ENCODE measurements around the gene ROBO2. TPM values are rescaled to one million over a fixed set of nuclear protein-coding genes. Genes with fewer than 3 reads are reported as not detected.

Gene ROBO2
- total RNA-seq, 1 donor from 2014 or later, result 330 TPM

GRCh38 chr3:77001062-77001701 is 38.7 kb upstream of the ROBO2 start:
- Mint-ChIP-seq H3K9me3 (ENCODE audit: unreplicated experiment) (no peaks in the 10 kb centered on the region), H3K27ac (ENCODE audit: unreplicated experiment) (no peak overlapping the region), H3K4me3 (ENCODE audit: unreplicated experiment) (no peak overlapping the region), H3K4me1 (ENCODE audit: low read depth, unreplicated experiment) (peaks cover 8% of the 10 kb centered on the region), H3K27me3 (ENCODE audit: unreplicated experiment) (peaks cover 2% of the 10 kb centered on the region), H3K36me3 (ENCODE audit: unreplicated experiment) (no peaks in the 10 kb centered on the region)
- no peak for TF ChIP-seq CTCF (IDR thresholded peaks at IDR 0.05; ENCODE audit: partially characterized antibody, unreplicated experiment)
- no peak for DNase-seq

GRCh38 chr3:77014226-77014625 is 25.7 kb upstream of the ROBO2 start:
- DNase-seq, result no peak
- no peaks in the 10 kb centered on the region for H3K4me1 Mint-ChIP-seq (ENCODE audit: low read depth, unreplicated experiment)
- H3K27ac Mint-ChIP-seq (ENCODE audit: unreplicated experiment), result no peak overlapping the region
- no peak for TF ChIP-seq CTCF (IDR thresholded peaks at IDR 0.05; ENCODE audit: partially characterized antibody, unreplicated experiment)
- no peaks in the 10 kb centered on the region for H3K36me3 Mint-ChIP-seq (ENCODE audit: unreplicated experiment)
- H3K4me3 Mint-ChIP-seq (ENCODE audit: unreplicated experiment), result no peak overlapping the region
- H3K9me3 Mint-ChIP-seq (ENCODE audit: unreplicated experiment), result no peaks in the 10 kb centered on the region
- H3K27me3 Mint-ChIP-seq (ENCODE audit: unreplicated experiment), result no peaks in the 10 kb centered on the region

GRCh38 chr3:77025471-77025870 is 14.4 kb upstream of the ROBO2 start:
- no peaks in the 10 kb centered on the region for H3K9me3 Mint-ChIP-seq (ENCODE audit: unreplicated experiment)
- no peak for DNase-seq
- H3K4me1 Mint-ChIP-seq (ENCODE audit: low read depth, unreplicated experiment), result peaks cover 4% of the 10 kb centered on the region
- TF ChIP-seq CTCF (IDR thresholded peaks at IDR 0.05; ENCODE audit: partially characterized antibody, unreplicated experiment), result no peak
- H3K27me3 Mint-ChIP-seq (ENCODE audit: unreplicated experiment), result no peaks in the 10 kb centered on the region
- H3K36me3 Mint-ChIP-seq (ENCODE audit: unreplicated experiment), result no peaks in the 10 kb centered on the region
- no peak overlapping the region for H3K27ac Mint-ChIP-seq (ENCODE audit: unreplicated experiment)
- H3K4me3 Mint-ChIP-seq (ENCODE audit: unreplicated experiment), result no peak overlapping the region

- H3K4me3 Mint-ChIP-seq (ENCODE audit: unreplicated experiment), result no peak overlapping the region
Observed at GRCh38 chr3:77026904-77027634, 12.8 kb upstream of the ROBO2 start.

More at GRCh38 chr3:77026904-77027634, 12.8 kb upstream of the ROBO2 start:
- no peak for TF ChIP-seq CTCF (IDR thresholded peaks at IDR 0.05; ENCODE audit: partially characterized antibody, unreplicated experiment)
- no peaks in the 10 kb centered on the region for H3K9me3 Mint-ChIP-seq (ENCODE audit: unreplicated experiment)
- DNase-seq, result no peak
- H3K36me3 Mint-ChIP-seq (ENCODE audit: unreplicated experiment), result no peaks in the 10 kb centered on the region
- no peaks in the 10 kb centered on the region for H3K27me3 Mint-ChIP-seq (ENCODE audit: unreplicated experiment)
- no peak overlapping the region for H3K27ac Mint-ChIP-seq (ENCODE audit: unreplicated experiment)
- peaks cover 4% of the 10 kb centered on the region for H3K4me1 Mint-ChIP-seq (ENCODE audit: low read depth, unreplicated experiment)
